Stimulated activated CD8-positive, alpha-beta memory T cell treated with anti-CD3 and anti-CD28 coated beads, Interleukin-7, amount 100 ng/mL, for 1 hour (primary cell): Measurements from ENCODE around the gene TFDP1.

Source experiments
- DNase-seq, 2 donors: peaks; one replicate each; pipeline ENCODE4 v3.0.0-alpha.2; 2020; ENCODE audit warnings: low read depth in 2 of 2

Gene TFDP1

DNA sequence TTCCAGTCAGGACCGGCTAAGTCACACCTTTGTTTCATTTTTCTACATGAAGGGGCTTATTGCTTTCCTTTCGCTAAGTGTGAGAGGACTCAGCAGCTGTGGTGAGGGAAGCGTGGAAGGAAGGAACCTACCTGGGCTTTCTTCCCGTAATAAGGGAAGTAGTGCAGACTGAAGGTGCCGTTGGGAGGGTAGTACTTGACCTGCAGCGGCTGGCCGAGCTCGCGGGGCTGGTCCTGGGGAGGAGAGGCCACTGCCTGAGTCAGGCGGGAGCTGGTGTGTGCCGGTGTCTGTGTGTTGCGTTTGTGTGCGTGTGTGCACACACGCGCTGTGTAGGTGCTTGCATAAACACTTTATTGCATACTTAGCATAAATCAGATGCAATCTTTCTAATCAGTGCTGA lies 65.7 kb downstream of the TFDP1 start:
- DNase-seq, result no peak

GRCh38 chr13:113650731-113651148 lies 66.2 kb downstream of the TFDP1 start:
- no peak for DNase-seq

GRCh38 chr13:113651511-113652403 lies 67.2 kb downstream of the TFDP1 start:
- no peak for DNase-seq

- DNase-seq, result no peak
Measured at GRCh38 chr13:113652404-113653263, 68.1 kb downstream of the TFDP1 start.

DNA sequence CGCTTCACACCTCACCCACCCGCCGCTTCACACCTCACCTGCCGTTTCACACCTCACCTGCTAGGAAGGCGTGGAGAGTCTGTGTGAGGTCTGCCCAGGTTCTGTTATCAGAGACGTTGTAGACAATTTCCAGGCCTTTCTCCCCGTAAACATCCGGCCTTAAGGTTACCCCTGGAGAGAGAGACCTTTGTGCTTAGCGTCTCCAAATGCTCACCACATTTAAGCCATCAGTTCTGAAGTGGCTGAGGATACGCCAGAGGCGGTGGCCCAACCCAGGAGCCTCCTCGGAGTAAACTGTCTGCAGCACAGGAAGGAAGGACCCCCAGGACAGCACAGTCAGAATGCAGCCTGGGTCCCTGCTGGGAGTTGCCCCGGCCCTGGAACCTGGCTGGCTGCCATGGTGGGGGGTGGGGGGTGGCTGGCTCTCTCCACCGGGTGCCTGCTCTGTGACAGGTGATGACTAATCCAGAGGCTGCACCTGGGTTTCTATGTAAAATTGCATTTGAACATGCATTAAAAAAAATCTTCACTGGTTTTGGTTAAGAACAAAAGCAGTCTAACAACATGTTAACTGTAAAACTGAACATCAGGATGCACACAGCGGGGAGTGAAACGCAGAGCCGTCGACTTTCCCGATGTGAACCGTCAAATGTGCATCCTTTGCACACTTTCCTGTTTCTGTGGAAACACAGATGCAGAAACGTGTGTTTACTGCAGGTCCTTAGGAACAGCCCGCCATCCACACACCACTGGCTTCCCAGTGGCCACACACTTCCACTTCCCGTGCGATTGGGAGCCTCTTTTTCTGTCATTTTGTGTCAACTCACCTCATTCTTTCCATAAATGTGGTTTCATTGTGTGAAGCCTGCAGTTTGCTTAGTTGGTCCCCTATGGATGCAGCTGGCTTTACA lies 69.0 kb downstream of the TFDP1 start:
- DNase-seq, result no peak

GRCh38 chr13:113654175-113654560 lies 69.6 kb downstream of the TFDP1 start:
- DNase-seq, result no peak

DNA sequence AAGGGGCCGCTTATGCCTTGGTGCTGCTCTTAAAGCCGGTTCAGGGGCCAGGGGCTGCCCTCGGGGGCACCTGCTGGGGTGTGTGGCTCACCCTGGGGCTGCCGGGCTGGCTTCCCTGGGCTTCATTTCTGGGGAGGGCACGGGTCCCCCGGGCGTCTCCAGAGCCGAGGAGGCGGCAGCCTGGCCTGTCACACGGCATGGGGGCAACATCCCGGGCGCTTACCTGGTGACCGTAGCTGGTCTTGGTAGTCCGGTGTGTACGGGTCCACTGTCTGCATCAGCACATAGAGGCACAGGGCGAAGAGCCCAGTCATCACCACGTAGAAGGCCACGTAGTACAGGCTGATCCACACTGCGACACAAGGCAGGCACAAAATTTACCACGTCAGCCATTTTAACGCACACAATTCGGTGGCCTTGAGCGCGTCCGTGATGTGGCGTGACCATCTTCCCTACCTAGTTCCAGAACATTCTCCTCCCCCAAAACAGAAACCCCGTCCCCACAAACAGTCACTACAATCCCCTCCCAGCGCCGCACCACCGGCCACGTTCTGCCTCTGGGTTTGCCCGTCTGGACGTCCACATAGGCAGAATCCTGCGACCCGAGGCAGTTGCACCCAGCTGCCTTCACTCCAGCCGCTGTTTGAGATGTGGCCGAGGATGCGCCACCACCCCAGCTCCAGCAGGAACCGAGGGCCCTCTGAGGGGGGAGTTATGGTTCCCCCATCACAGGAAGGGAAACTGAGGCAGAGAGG lies 70.2 kb downstream of the TFDP1 start:
- DNase-seq, result no peak

DNA sequence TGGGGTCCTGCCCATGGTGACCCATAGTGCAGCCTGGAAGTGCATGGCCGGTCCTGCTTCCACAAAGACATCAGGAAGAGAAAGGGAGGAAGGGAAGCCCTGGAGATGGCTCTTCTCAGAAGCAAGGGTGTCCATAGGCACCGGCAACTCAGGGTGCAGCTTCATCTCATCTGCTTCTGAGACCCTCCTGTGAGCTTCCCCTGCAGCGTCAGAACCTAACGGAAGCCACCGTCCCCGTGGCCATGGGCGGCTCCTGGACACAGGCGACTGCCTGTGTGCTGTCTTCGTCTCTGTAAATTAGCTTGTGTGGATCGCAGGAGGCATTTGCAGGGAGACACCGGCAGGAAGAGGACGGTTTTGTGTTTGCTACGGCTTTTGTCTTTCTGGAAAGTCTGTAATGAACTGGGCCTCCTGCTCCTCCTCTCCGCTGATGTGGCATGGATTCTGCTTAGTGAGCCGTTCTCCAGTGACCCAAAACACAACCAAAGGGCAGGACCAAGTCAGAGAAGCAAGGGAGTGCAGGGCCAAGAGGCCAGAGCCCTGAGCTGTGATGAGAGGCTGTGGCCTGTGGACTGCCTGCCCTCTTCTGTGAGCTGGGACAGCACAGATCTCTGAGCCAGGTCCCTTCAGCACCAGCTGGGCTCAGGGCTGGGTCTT lies 70.9 kb downstream of the TFDP1 start:
- no peak for DNase-seq

DNA sequence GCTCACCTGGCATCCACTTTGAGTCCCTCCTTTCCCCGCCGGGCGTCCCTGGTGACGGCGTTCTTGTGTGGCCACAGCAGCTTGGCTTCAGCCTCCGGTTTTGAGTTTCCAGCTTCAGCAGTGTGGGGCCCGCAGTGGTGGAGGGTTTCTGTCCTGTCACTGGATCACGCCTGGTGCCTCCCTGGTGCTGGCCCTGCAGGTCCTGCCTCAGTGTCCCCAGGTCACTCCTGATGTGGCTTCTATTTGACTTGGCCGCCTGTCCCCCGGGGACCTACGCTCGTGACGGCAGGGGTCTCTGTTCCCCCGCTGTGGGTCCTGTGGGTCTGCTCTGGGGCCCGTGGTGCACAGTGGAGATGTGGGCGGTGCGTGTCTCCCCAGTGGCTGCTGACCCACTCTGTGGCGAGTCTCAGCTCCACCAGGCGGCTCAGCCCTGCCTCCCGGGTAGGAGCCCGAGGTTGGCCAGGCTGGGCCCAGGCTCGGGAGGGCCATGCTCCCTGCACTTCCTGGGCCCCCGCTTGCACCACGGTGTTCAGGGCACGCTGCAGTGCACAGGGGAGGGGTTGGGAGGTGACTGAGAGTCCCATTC lies 71.5 kb downstream of the TFDP1 start:
- no peak for DNase-seq

GRCh38 chr13:113656831-113657671 lies 72.5 kb downstream of the TFDP1 start:
- no peak for DNase-seq

DNA sequence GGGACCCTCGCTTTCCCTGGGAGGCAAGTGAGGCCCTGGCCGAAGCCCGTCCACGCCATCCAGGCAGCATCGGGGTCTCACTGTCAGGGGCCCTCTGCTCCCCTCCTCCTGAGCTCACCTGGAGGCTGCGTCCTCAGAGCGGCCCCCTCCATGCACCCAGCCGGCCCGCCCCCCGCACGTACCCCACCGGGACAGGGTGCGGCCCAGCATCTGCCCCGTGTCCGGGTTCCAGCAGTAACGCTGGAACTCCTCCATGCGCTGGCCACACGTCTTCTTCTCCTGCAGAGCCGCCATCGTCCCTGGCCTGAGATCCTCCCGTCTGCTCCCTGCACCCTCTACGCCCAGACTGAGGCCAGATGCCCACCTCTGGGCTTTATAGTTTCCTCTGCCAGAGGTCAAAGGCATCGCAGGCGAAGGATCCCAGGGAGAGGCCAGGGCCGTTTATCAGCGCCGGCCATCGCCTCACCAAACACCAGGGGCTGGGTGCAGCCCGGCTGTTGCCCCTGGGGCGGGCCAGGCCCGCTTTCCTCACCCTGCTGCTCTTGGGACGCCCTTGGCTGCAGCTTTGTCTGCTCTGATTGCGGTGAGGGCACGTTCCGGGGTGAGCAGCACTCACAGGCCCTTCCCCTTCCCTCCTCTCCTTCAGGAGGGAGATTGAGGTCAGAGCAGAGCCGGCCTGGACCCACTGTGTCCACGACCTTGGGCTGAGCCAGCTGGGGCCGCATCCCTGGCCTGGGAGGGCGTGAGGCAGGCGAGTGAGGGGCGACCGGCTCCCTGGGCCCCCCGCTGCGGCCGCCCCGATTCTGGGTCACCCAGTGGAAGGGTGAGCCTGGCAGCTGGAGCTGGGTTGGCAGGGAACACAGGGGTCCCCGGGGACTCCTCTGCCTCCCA lies 73.5 kb downstream of the TFDP1 start, which contains the start of gene ATP4B:
Gene ATP4B, minus strand, starts transcription at position 348 of the 891 bp plus-strand sequence. Its CDS starts 54 bp downstream, at position 294.
- DNase-seq, result no peak

DNA sequence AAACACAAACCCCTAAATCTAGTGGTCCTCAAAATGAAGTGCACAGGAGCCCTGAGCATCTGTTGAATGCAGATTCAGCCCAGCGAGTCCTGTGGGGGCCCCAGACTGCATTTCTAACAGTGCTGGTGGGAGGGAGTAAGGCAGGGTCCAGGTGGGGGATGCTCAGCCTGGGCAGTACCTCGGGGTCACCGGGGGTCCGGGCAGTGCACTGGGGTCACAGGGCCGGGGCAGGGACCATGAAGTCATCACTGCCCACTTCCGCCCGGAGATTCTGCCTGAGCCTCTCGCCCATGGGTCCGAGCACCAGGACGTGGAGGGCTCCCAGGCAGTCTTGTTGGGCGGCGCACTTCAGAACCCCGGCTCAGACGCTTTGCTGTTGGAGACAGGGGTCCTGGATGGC lies 74.3 kb downstream of the TFDP1 start:
- no peak for DNase-seq

DNA sequence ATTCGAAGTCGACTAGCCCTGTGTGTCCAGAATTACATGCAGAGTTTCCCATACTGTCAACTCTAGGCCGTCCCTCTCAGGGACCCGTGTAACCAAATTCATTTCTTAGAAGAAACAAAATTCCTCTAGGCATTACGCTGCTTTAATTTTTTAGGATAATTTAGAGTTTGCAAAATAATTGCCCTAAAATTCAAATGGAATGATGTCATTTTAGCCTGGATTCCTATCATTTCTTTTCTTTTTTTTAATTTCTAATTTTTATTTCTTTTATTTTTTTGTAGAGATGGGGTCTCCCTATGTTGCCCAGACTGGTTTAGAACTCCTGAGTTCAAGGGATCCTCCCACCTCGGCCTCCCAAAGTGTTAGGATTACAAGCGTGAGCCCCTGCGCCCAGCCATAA lies 74.8 kb downstream of the TFDP1 start:
- no peak for DNase-seq

DNA sequence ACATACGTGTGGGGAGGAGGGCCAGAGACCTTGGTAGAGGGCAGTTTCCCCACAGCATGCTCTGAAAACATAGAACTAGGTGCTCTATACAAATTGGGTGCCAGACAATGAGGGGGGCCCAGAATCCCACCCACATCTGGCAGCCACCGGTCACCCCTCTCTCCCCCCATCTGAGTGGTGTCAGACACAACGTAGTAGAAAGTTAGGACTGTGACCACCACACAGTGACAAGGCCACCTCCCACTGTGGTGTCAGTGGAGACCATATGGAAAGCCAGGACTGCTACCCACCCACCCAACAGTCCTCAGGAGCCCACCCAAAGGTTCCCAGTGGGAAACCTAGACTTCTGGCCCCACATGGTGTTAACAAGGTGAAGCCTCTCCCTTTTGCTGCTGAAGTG lies 75.5 kb downstream of the TFDP1 start:
- no peak for DNase-seq

GRCh38 chr13:113661509-113661908 lies 77.0 kb downstream of the TFDP1 start:
- no peak for DNase-seq

GRCh38 chr13:113663934-113664333 lies 79.4 kb downstream of the TFDP1 start:
- no peak for DNase-seq

- no peak for DNase-seq
Measured at GRCh38 chr13:113664751-113665596, 80.4 kb downstream of the TFDP1 start.
